Activated CD8-positive, alpha-beta memory T cell treated with anti-CD3 and anti-CD28 coated beads for 24 hours (primary cell): Measurements from ENCODE around the gene ZRANB3.

Source experiments
- DNase-seq: peaks from one replicate; pipeline ENCODE4 v3.0.0-alpha.2; 2020

ZRANB3 gene

GRCh38 chr2:135246711-135247270 is 284.2 kb downstream of the ZRANB3 start:
- no peak for DNase-seq

- no peak for DNase-seq
Observed at GRCh38 chr2:135245071-135245470, 285.9 kb downstream of the ZRANB3 start.

- no peak for DNase-seq
Observed at GRCh38 chr2:135238651-135239050, 292.4 kb downstream of the ZRANB3 start.

- no peak for DNase-seq
Observed at GRCh38 chr2:135230150-135230549, 300.9 kb downstream of the ZRANB3 start.

- no peak for DNase-seq
Observed at GRCh38 chr2:135227386-135227785, 303.6 kb downstream of the ZRANB3 start.

GRCh38 chr2:135226961-135227360 is 304.1 kb downstream of the ZRANB3 start:
- DNase-seq, result no peak

GRCh38 chr2:135225781-135226180 is 305.2 kb downstream of the ZRANB3 start:
- DNase-seq, result no peak

GRCh38 chr2:135219226-135219625 is 311.8 kb downstream of the ZRANB3 start:
- DNase-seq, result no peak

GRCh38 chr2:135218426-135218825 is 312.6 kb downstream of the ZRANB3 start:
- DNase-seq, result no peak

- no peak for DNase-seq
Observed at GRCh38 chr2:135212757-135213156, 318.3 kb downstream of the ZRANB3 start.

- DNase-seq, result no peak
Observed at GRCh38 chr2:135208016-135208415, 323.0 kb downstream of the ZRANB3 start.

GRCh38 chr2:135203944-135204343 is 327.1 kb downstream of the ZRANB3 start:
- no peak for DNase-seq

GRCh38 chr2:135202751-135203150 is 328.3 kb downstream of the ZRANB3 start:
- no peak for DNase-seq

GRCh38 chr2:135198481-135198880 is 332.5 kb downstream of the ZRANB3 start:
- DNase-seq, result no peak

- DNase-seq, result no peak
Observed at GRCh38 chr2:135190799-135191198, 340.2 kb downstream of the ZRANB3 start.

- no peak for DNase-seq
Observed at GRCh38 chr2:135189148-135189547, 341.9 kb downstream of the ZRANB3 start.

- DNase-seq, result no peak
Observed at GRCh38 chr2:135187270-135187669, 343.7 kb downstream of the ZRANB3 start.

GRCh38 chr2:135186054-135186453 is 345.0 kb downstream of the ZRANB3 start:
- DNase-seq, result no peak

GRCh38 chr2:135183822-135184221 is 347.2 kb downstream of the ZRANB3 start:
- DNase-seq, result no peak

- DNase-seq, result no peak
Observed at GRCh38 chr2:135182601-135183000, 348.4 kb downstream of the ZRANB3 start.

GRCh38 chr2:135182190-135182589 is 348.8 kb downstream of the ZRANB3 start:
- no peak for DNase-seq

GRCh38 chr2:135179689-135180088 is 351.3 kb downstream of the ZRANB3 start:
- DNase-seq, result no peak

GRCh38 chr2:135175177-135175576 is 355.8 kb downstream of the ZRANB3 start:
- DNase-seq, result no peak

GRCh38 chr2:135174810-135175093 is 356.3 kb downstream of the ZRANB3 start:
- DNase-seq, result no peak

GRCh38 chr2:135174049-135174809 is 356.8 kb downstream of the ZRANB3 start:
- no peak for DNase-seq
